ENCODE data around the gene POMT1.

DNA sequence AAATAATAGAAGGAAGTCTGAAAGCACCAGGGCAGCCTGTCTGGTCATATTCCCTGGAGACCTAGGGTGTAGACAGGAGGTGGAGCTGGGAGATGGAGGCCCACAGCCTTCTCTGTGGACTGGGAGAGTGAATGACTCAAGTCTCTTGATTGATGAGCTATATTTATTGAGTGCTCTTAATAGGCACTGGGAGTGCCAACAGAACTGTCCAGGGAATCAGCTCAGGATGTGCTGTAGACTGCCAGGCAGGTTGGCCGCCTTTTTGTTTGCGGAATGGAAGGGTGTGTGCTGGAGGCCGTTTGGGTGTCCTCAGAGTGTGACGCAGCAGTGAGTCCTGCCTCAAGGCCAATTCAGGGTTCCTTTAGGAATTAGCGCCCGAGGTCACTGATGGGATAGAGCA lies 33.4 kb upstream of the POMT1 start:
- TF ChIP-seq, protein P1, sequence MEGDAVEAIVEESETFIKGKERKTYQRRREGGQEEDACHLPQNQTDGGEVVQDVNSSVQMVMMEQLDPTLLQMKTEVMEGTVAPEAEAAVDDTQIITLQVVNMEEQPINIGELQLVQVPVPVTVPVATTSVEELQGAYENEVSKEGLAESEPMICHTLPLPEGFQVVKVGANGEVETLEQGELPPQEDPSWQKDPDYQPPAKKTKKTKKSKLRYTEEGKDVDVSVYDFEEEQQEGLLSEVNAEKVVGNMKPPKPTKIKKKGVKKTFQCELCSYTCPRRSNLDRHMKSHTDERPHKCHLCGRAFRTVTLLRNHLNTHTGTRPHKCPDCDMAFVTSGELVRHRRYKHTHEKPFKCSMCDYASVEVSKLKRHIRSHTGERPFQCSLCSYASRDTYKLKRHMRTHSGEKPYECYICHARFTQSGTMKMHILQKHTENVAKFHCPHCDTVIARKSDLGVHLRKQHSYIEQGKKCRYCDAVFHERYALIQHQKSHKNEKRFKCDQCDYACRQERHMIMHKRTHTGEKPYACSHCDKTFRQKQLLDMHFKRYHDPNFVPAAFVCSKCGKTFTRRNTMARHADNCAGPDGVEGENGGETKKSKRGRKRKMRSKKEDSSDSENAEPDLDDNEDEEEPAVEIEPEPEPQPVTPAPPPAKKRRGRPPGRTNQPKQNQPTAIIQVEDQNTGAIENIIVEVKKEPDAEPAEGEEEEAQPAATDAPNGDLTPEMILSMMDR (conservative IDR thresholded peaks at IDR 0.05; ENCODE audit: low read length) = no peak
- TF ChIP-seq EZH2phosphoT487 (IDR thresholded peaks at IDR 0.05; ENCODE audit: borderline replicate concordance, low read depth, low read length) = no peak
